PC-9 (cell line): ENCODE results near the gene ARNT2. TPM values are rescaled to one million over a fixed set of nuclear protein-coding genes. Genes with fewer than 3 reads are reported as not detected.

Experiments used
- BruUV-seq: library from RNA; stranded (reverse); fragments of 400-500 nt; replicated peaks from 2 replicates; lab custom pipeline; 2021; lab: Mats Ljungman, UMichigan
- CTCF ChIA-PET: fragments of 300-600 bp; sonication (Branson Sonifier 250); formaldehyde crosslinking; loops from one replicate; lab custom pipeline; 2022; ENCODE audit warnings: antibody characterized with exemption; lab: Charles Lee
- POLR2A ChIA-PET: fragments of 300-600 bp; sonication (Branson Sonifier 250); formaldehyde crosslinking; loops from one replicate; lab custom pipeline; 2022; ENCODE audit warnings: antibody characterized with exemption; ENCODE audit not compliant: unreplicated experiment; lab: Charles Lee
- DNase-seq, 2 experiments: peaks; one replicate each; pipeline versions ENCODE4 v3.0.0 to v3.0.0-alpha.2; 2015 to 2022; ENCODE audit warnings: mixed read lengths in 1 of 2
- H2AFZ ChIP-seq: fragments of 200-600 bp; sonication (generic); 2 replicates; pipeline ENCODE4 v1.8.1; 2017; ENCODE audit warnings: antibody characterized with exemption
- H3F3A ChIP-seq: fragments of 200-600 bp; sonication (generic); 2 replicates; pipeline ENCODE4 v1.8.1; 2017; ENCODE audit warnings: antibody characterized with exemption, mild to moderate bottlenecking, low read depth; ENCODE audit not compliant: insufficient read depth
- H3K27ac ChIP-seq: fragments of 200-600 bp; sonication (generic); 2 replicates; pipeline ENCODE4 v1.6.1; 2016; ENCODE audit warnings: mixed run types
- H3K27me3 ChIP-seq: fragments of 200-600 bp; sonication (generic); 2 replicates; pipeline ENCODE4 v1.6.1; 2016; ENCODE audit warnings: low read depth, mixed run types; ENCODE audit not compliant: insufficient read depth
- H3K36me3 ChIP-seq: fragments of 200-600 bp; sonication (generic); 2 replicates; pipeline ENCODE4 v1.6.1; 2016; ENCODE audit warnings: low read depth, mixed run types
- H3K4me1 ChIP-seq: fragments of 200-600 bp; sonication (generic); replicated peaks from 2 replicates; pipeline ENCODE4 v1.6.1; 2016; ENCODE audit warnings: mixed run types; ENCODE audit not compliant: insufficient read depth
- H3K4me2 ChIP-seq: fragments of 200-600 bp; sonication (generic); 2 replicates; pipeline ENCODE4 v1.6.1; 2017; ENCODE audit warnings: mixed run types
- H3K4me3 ChIP-seq: fragments of 200-600 bp; sonication (generic); 2 replicates; pipeline ENCODE4 v1.6.1; 2016; ENCODE audit warnings: mixed run types
- H3K79me2 ChIP-seq: fragments of 200-600 bp; sonication (generic); 2 replicates; pipeline ENCODE4 v1.6.1; 2017; ENCODE audit warnings: low read depth, mixed run types
- H3K9me2 ChIP-seq: fragments of 200-600 bp; sonication (generic); 2 replicates; pipeline ENCODE4 v1.8.1; 2017; ENCODE audit warnings: mild to moderate bottlenecking; ENCODE audit not compliant: insufficient read depth
- H3K9me3 ChIP-seq: fragments of 200-600 bp; sonication (generic); 2 replicates; pipeline ENCODE4 v1.8.1; 2016; ENCODE audit warnings: low read depth; ENCODE audit not compliant: insufficient read depth
- H4K20me1 ChIP-seq: fragments of 200-600 bp; sonication (generic); 2 replicates; pipeline ENCODE4 v1.8.1; 2017; ENCODE audit not compliant: insufficient read depth
- CTCF ChIP-seq: fragments of 200-600 bp; sonication (generic); conservative IDR thresholded peaks from 2 replicates; pipeline ENCODE4 v1.6.1; 2017; ENCODE audit warnings: mixed run types, antibody characterized with exemption, mild to moderate bottlenecking, moderate library complexity
- EZH2 ChIP-seq: fragments of 200-600 bp; sonication (generic); IDR thresholded peaks from 2 replicates; pipeline ENCODE4 v1.8.0; 2017; ENCODE audit warnings: antibody characterized with exemption, low read depth
- intact Hi-C: fragments of 100-400 bp; cut with micrococcal nuclease; formaldehyde crosslinking; loops from one replicate; pipeline ENCODE4 v1.10.0; 2022; ENCODE audit not compliant: unreplicated experiment
- total RNA-seq: library from RNA; stranded (reverse); gene quantifications from 2 replicates; pipeline ENCODE4 v1.2.3, GENCODE V29; 2021

ARNT2 gene
- total RNA-seq, 1 experiment from 2014 or later = 4.3 TPM

- H3K4me2 ChIP-seq = no peak overlapping the region
- TF ChIP-seq CTCF = no peak
- TF ChIP-seq EZH2 = no peak
- no peaks in the 10 kb centered on the region for H3K79me2 ChIP-seq
- no peak for DNase-seq
- no peaks in the 10 kb centered on the region for H4K20me1 ChIP-seq
- ChIA-PET POLR2A (no interaction called here), CTCF (interaction anchor here (0.6 to 0.7 kb wide), 2 partner anchors 68 to 342 kb away, joined by 5 to 32 read pairs; no protein-coding TSS in a partner anchor)
- no peaks in the 10 kb centered on the region for H3K27me3 ChIP-seq
- no peak overlapping the region for H3K27ac ChIP-seq
- H3K4me3 ChIP-seq = no peak overlapping the region
- H3K9me3 ChIP-seq = no peaks in the 10 kb centered on the region
- no peaks in the 10 kb centered on the region for H3K9me2 ChIP-seq
- BruUV-seq = no TSS peak
- H3K36me3 ChIP-seq = no peaks in the 10 kb centered on the region
- intact Hi-C loops = no loop called here
- no peak overlapping the region for H2AFZ ChIP-seq
- no peaks in the 10 kb centered on the region for H3F3A ChIP-seq
- no peaks in the 10 kb centered on the region for H3K4me1 ChIP-seq
These were observed 114.3 kb downstream of the ARNT2 start for GRCh38 chr15:80518522-80518921.

- intact Hi-C loops = no loop called here
- POLR2A ChIA-PET = no interaction called here
These were observed 119.6 kb downstream of the ARNT2 start for GRCh38 chr15:80523746-80524145.

GRCh38 chr15:80525853-80526252, 121.7 kb downstream of the ARNT2 start:
- H3K36me3 ChIP-seq = no peaks in the 10 kb centered on the region
- H3K9me3 ChIP-seq = no peaks in the 10 kb centered on the region
- H3K4me1 ChIP-seq = no peaks in the 10 kb centered on the region
- no peaks in the 10 kb centered on the region for H3K9me2 ChIP-seq
- no peaks in the 10 kb centered on the region for H3K79me2 ChIP-seq
- ChIA-PET POLR2A (no interaction called here), CTCF (no interaction called here)
- no peaks in the 10 kb centered on the region for H3F3A ChIP-seq
- H3K27me3 ChIP-seq = peaks cover 24% of the 10 kb centered on the region; the same call in 1 of the 2 replicates
- H3K27ac ChIP-seq = no peak overlapping the region
- H2AFZ ChIP-seq = no peak overlapping the region
- no peak for TF ChIP-seq EZH2
- no peak for TF ChIP-seq CTCF
- H3K4me2 ChIP-seq = no peak overlapping the region
- H3K4me3 ChIP-seq = no peak overlapping the region
- intact Hi-C loops = no loop called here
- no peak for DNase-seq
- no peaks in the 10 kb centered on the region for H4K20me1 ChIP-seq
- BruUV-seq = no TSS peak

More at GRCh38 chr15:80523746-80524145, 119.6 kb downstream of the ARNT2 start:
- H3K9me3 ChIP-seq = no peaks in the 10 kb centered on the region
- H3K27ac ChIP-seq = no peak overlapping the region
- H3K9me2 ChIP-seq = no peaks in the 10 kb centered on the region
- no peak overlapping the region for H3K4me2 ChIP-seq
- no peaks in the 10 kb centered on the region for H3F3A ChIP-seq
- no peaks in the 10 kb centered on the region for H3K36me3 ChIP-seq
- no peak for DNase-seq
- H3K4me3 ChIP-seq = no peak overlapping the region
- BruUV-seq = no TSS peak
- peaks cover 10% of the 10 kb centered on the region; the same call in 1 of the 2 replicates for H3K27me3 ChIP-seq
- H3K79me2 ChIP-seq = no peaks in the 10 kb centered on the region
- CTCF ChIA-PET = no interaction called here
- no peak overlapping the region for H2AFZ ChIP-seq
- H3K4me1 ChIP-seq = no peaks in the 10 kb centered on the region
- no peak for TF ChIP-seq EZH2
- TF ChIP-seq CTCF = no peak
- no peaks in the 10 kb centered on the region for H4K20me1 ChIP-seq
